ACC112 (cell line): ENCODE data around the gene PPP4R1.

ENCODE experiments used
- H2AFZ ChIP-seq: fragments of 200-600 bp; sonication (generic); one replicate; pipeline ENCODE4 v1.6.0; 2017; ENCODE audit warnings: antibody characterized with exemption, low read length; ENCODE audit not compliant: unreplicated experiment
- H3K27ac ChIP-seq: fragments of 200-600 bp; sonication (generic); 2 replicates; pipeline ENCODE4 v1.5.1; 2014; ENCODE audit warnings: low read depth, mild to moderate bottlenecking, antibody characterized with exemption, low read length, moderate library complexity
- H3K27me3 ChIP-seq: fragments of 200-600 bp; sonication (generic); 2 replicates; pipeline ENCODE4 v1.6.1; 2014; ENCODE audit warnings: mild to moderate bottlenecking, antibody characterized with exemption, low read length, moderate library complexity, mixed read lengths; ENCODE audit not compliant: insufficient read depth
- H3K36me3 ChIP-seq: fragments of 200-600 bp; sonication (generic); 2 replicates; pipeline ENCODE4 v1.6.1; 2016; ENCODE audit warnings: mild to moderate bottlenecking, antibody characterized with exemption, low read length, moderate library complexity, mixed read lengths; ENCODE audit not compliant: insufficient read depth
- H3K4me1 ChIP-seq: fragments of 200-600 bp; sonication (generic); one replicate; pipeline ENCODE4 v1.6.1; 2016; ENCODE audit warnings: low read length, mixed read lengths; ENCODE audit not compliant: insufficient read depth, unreplicated experiment, control insufficient read depth
- H3K4me3 ChIP-seq: fragments of 200-600 bp; sonication (generic); 2 replicates; pipeline ENCODE4 v1.5.1; 2014; ENCODE audit warnings: mild to moderate bottlenecking, low read depth, low read length
- H3K79me2 ChIP-seq: fragments of 200-600 bp; sonication (generic); one replicate; pipeline ENCODE4 v1.6.0; 2016; ENCODE audit warnings: low read length; ENCODE audit not compliant: control insufficient read depth, unreplicated experiment, insufficient read depth

PPP4R1 gene

GRCh38 chr18:9614401-9615279, at the start of gene PPP4R1:
Gene PPP4R1 (minus strand): TSS chr18:9614559. CDS start chr18:9614484, 75 bp downstream.
- Histone ChIP-seq H3K36me3 (peaks cover 8% of the 10 kb centered on the region; the same call in 1 of the 2 replicates), H3K4me3 (peak within 1 kb of the TSS; percentile 97), H3K27me3 (no peaks in the 10 kb centered on the region), H3K4me1 (peaks cover 60% of the 10 kb centered on the region), H3K79me2 (peaks cover 61% of the 10 kb centered on the region), H3K27ac (peak within 1 kb of the TSS; percentile 91), H2AFZ (peak within 1 kb of the TSS; percentile 72)

GRCh38 chr18:9663377-9663776, 49.0 kb upstream of the PPP4R1 start:
- no peak overlapping the region for H2AFZ ChIP-seq

GRCh38 chr18:9661564-9661963, 47.2 kb upstream of the PPP4R1 start:
- H3K27ac ChIP-seq = no peak overlapping the region

More at GRCh38 chr18:9663377-9663776, 49.0 kb upstream of the PPP4R1 start:
- Histone ChIP-seq H3K27me3 (no peaks in the 10 kb centered on the region), H3K27ac (no peak overlapping the region), H3K4me1 (peaks cover 7% of the 10 kb centered on the region), H3K79me2 (no peaks in the 10 kb centered on the region), H3K4me3 (no peak overlapping the region), H3K36me3 (no peaks in the 10 kb centered on the region)

GRCh38 chr18:9659499-9660375, 45.4 kb upstream of the PPP4R1 start:
- Histone ChIP-seq H3K4me3 (no peak overlapping the region), H3K4me1 (peaks cover 7% of the 10 kb centered on the region), H3K27me3 (no peaks in the 10 kb centered on the region), H3K36me3 (no peaks in the 10 kb centered on the region), H3K27ac (no peak overlapping the region), H2AFZ (no peak overlapping the region), H3K79me2 (no peaks in the 10 kb centered on the region)

More at GRCh38 chr18:9661564-9661963, 47.2 kb upstream of the PPP4R1 start:
- Histone ChIP-seq H3K79me2 (no peaks in the 10 kb centered on the region), H3K36me3 (no peaks in the 10 kb centered on the region), H3K27me3 (no peaks in the 10 kb centered on the region), H3K4me3 (no peak overlapping the region), H3K4me1 (peaks cover 7% of the 10 kb centered on the region), H2AFZ (peak overlapping the region; percentile 42)

- no peak overlapping the region for H2AFZ ChIP-seq
- H3K36me3 ChIP-seq = no peaks in the 10 kb centered on the region
- peaks cover 4% of the 10 kb centered on the region for H3K4me1 ChIP-seq
- no peaks in the 10 kb centered on the region for H3K27me3 ChIP-seq
- no peak overlapping the region for H3K27ac ChIP-seq
- no peaks in the 10 kb centered on the region for H3K79me2 ChIP-seq
- no peak overlapping the region for H3K4me3 ChIP-seq
These were observed 43.8 kb upstream of the PPP4R1 start for GRCh38 chr18:9658087-9658641.

- Histone ChIP-seq H3K36me3 (no peaks in the 10 kb centered on the region), H2AFZ (no peak overlapping the region), H3K27me3 (no peaks in the 10 kb centered on the region), H3K79me2 (no peaks in the 10 kb centered on the region), H3K4me1 (peaks cover 4% of the 10 kb centered on the region), H3K27ac (no peak overlapping the region), H3K4me3 (no peak overlapping the region)
These were observed 40.9 kb upstream of the PPP4R1 start for GRCh38 chr18:9655232-9655767.

GRCh38 chr18:9653390-9653789, 39.0 kb upstream of the PPP4R1 start:
- Histone ChIP-seq H2AFZ (no peak overlapping the region), H3K4me1 (peaks cover 17% of the 10 kb centered on the region), H3K79me2 (no peaks in the 10 kb centered on the region), H3K27ac (no peak overlapping the region), H3K4me3 (no peak overlapping the region), H3K36me3 (no peaks in the 10 kb centered on the region), H3K27me3 (no peaks in the 10 kb centered on the region)

- Histone ChIP-seq H3K36me3 (no peaks in the 10 kb centered on the region), H3K27ac (peak overlapping the region; percentile 43; the same call in 1 of the 2 replicates), H3K79me2 (no peaks in the 10 kb centered on the region), H3K27me3 (no peaks in the 10 kb centered on the region), H3K4me1 (peaks cover 35% of the 10 kb centered on the region), H2AFZ (peak overlapping the region; percentile 79), H3K4me3 (no peak overlapping the region)
These were observed 34.8 kb upstream of the PPP4R1 start for GRCh38 chr18:9649164-9649540.

GRCh38 chr18:9648431-9649163, 34.2 kb upstream of the PPP4R1 start:
- no peaks in the 10 kb centered on the region for H3K36me3 ChIP-seq
- H3K27me3 ChIP-seq = no peaks in the 10 kb centered on the region
- peaks cover 39% of the 10 kb centered on the region for H3K4me1 ChIP-seq
- peak overlapping the region; percentile 43; the same call in 1 of the 2 replicates for H3K27ac ChIP-seq
- H2AFZ ChIP-seq = peak overlapping the region; percentile 79
- no peak overlapping the region for H3K4me3 ChIP-seq
- H3K79me2 ChIP-seq = no peaks in the 10 kb centered on the region
